ENCODE measurements around the gene PPP1R11. TPM values are rescaled to one million over a fixed set of nuclear protein-coding genes. Genes with fewer than 3 reads are reported as not detected.
"Not testable (repeated sequence)": the region's sequence is repeated elsewhere in the genome, so short reads cannot be mapped to it uniquely, and the experiment has no call there.

PPP1R11 gene
- total and polyA plus RNA-seq, 2 donors: 32.8 to 50.5 TPM

- H3K27me3 ChIP-seq (ENCODE audit: control insufficient read depth in 2 of 2, insufficient read depth in 1 of 2, low read length in 1 of 2); H3K9me3 ChIP-seq (ENCODE audit: control insufficient read depth in 2 of 2, insufficient read depth in 1 of 2, low read length in 1 of 2); H3K27ac ChIP-seq (ENCODE audit: low read depth in 1 of 2, low read length in 1 of 2); DNase-seq (ENCODE audit: low read depth in 6 of 9, low spot score in 9 of 9); H3K4me3 ChIP-seq (ENCODE audit: low read length in 2 of 2); H3K36me3 ChIP-seq (ENCODE audit: control insufficient read depth in 2 of 2, insufficient read depth in 2 of 2, low read length in 1 of 2); H3K4me1 ChIP-seq (ENCODE audit: control insufficient read depth in 2 of 2, insufficient read depth in 2 of 2, low read length in 2 of 2): not testable (repeated sequence)
- 98% methylated on average over 5 of the region's 5 CpGs for WGBS
These were observed 33.6 kb upstream of the PPP1R11 start for GRCh38 chr6:30033440-30033839.

GRCh38 chr6:30035784-30036183 is 31.2 kb upstream of the PPP1R11 start:
- no peak overlapping the region for H3K27ac ChIP-seq (ENCODE audit: low read depth in 1 of 2, low read length in 1 of 2)
- H3K4me3 ChIP-seq (ENCODE audit: low read length in 2 of 2): no peak overlapping the region
- no peaks in the 10 kb centered on the region for H3K27me3 ChIP-seq (ENCODE audit: control insufficient read depth in 2 of 2, insufficient read depth in 1 of 2, low read length in 1 of 2)
- no peak for DNase-seq (ENCODE audit: low read depth in 6 of 9, low spot score in 9 of 9)
- peaks cover 0 to 3% of the 10 kb centered on the region in 2 donors for H3K36me3 ChIP-seq (ENCODE audit: control insufficient read depth in 2 of 2, insufficient read depth in 2 of 2, low read length in 1 of 2)
- no peaks in the 10 kb centered on the region for H3K4me1 ChIP-seq (ENCODE audit: control insufficient read depth in 2 of 2, insufficient read depth in 2 of 2, low read length in 2 of 2)
- 98% methylated on average over 1 of the region's 1 CpG for WGBS
- no peaks in the 10 kb centered on the region for H3K9me3 ChIP-seq (ENCODE audit: control insufficient read depth in 2 of 2, insufficient read depth in 1 of 2, low read length in 1 of 2)

- H3K36me3 ChIP-seq (ENCODE audit: control insufficient read depth in 2 of 2, insufficient read depth in 2 of 2, low read length in 1 of 2): peaks cover 0 to 3% of the 10 kb centered on the region in 2 donors
- no peaks in the 10 kb centered on the region for H3K4me1 ChIP-seq (ENCODE audit: control insufficient read depth in 2 of 2, insufficient read depth in 2 of 2, low read length in 2 of 2)
- peak in 2 of 9 donors; percentile 5 to 19 for DNase-seq (ENCODE audit: low read depth in 6 of 9, low spot score in 9 of 9)
- H3K4me3 ChIP-seq (ENCODE audit: low read length in 2 of 2): no peak overlapping the region
- 77% methylated on average over 4 of the region's 4 CpGs for WGBS
- H3K27ac ChIP-seq (ENCODE audit: low read depth in 1 of 2, low read length in 1 of 2): no peak overlapping the region
- H3K9me3 ChIP-seq (ENCODE audit: control insufficient read depth in 2 of 2, insufficient read depth in 1 of 2, low read length in 1 of 2): no peaks in the 10 kb centered on the region
- no peaks in the 10 kb centered on the region for H3K27me3 ChIP-seq (ENCODE audit: control insufficient read depth in 2 of 2, insufficient read depth in 1 of 2, low read length in 1 of 2)
These were observed 29.7 kb upstream of the PPP1R11 start for GRCh38 chr6:30037182-30037788.

- Histone ChIP-seq H3K9me3 (ENCODE audit: control insufficient read depth in 2 of 2, insufficient read depth in 1 of 2, low read length in 1 of 2) (no peaks in the 10 kb centered on the region), H3K36me3 (ENCODE audit: control insufficient read depth in 2 of 2, insufficient read depth in 2 of 2, low read length in 1 of 2) (no peaks in the 10 kb centered on the region), H3K27me3 (ENCODE audit: control insufficient read depth in 2 of 2, insufficient read depth in 1 of 2, low read length in 1 of 2) (no peaks in the 10 kb centered on the region), H3K27ac (ENCODE audit: low read depth in 1 of 2, low read length in 1 of 2) (no peak overlapping the region), H3K4me3 (ENCODE audit: low read length in 2 of 2) (no peak overlapping the region), H3K4me1 (ENCODE audit: control insufficient read depth in 2 of 2, insufficient read depth in 2 of 2, low read length in 2 of 2) (no peaks in the 10 kb centered on the region)
- over 99% methylated on average over 6 of the region's 6 CpGs for WGBS
- no peak for DNase-seq (ENCODE audit: low read depth in 6 of 9, low spot score in 9 of 9)
These were observed 25.8 kb upstream of the PPP1R11 start for GRCh38 chr6:30041221-30041620.

- Histone ChIP-seq H3K36me3 (ENCODE audit: control insufficient read depth in 2 of 2, insufficient read depth in 2 of 2, low read length in 1 of 2) (no peaks in the 10 kb centered on the region), H3K4me3 (ENCODE audit: low read length in 2 of 2) (no peak overlapping the region), H3K27ac (ENCODE audit: low read depth in 1 of 2, low read length in 1 of 2) (no peak overlapping the region), H3K27me3 (ENCODE audit: control insufficient read depth in 2 of 2, insufficient read depth in 1 of 2, low read length in 1 of 2) (no peaks in the 10 kb centered on the region), H3K4me1 (ENCODE audit: control insufficient read depth in 2 of 2, insufficient read depth in 2 of 2, low read length in 2 of 2) (no peaks in the 10 kb centered on the region), H3K9me3 (ENCODE audit: control insufficient read depth in 2 of 2, insufficient read depth in 1 of 2, low read length in 1 of 2) (no peaks in the 10 kb centered on the region)
- WGBS: 95% methylated on average over 4 of the region's 4 CpGs
- no peak for DNase-seq (ENCODE audit: low read depth in 6 of 9, low spot score in 9 of 9)
These were observed 25.2 kb upstream of the PPP1R11 start for GRCh38 chr6:30041821-30042220.

GRCh38 chr6:30042476-30042875 is 24.5 kb upstream of the PPP1R11 start:
- no peaks in the 10 kb centered on the region for H3K27me3 ChIP-seq (ENCODE audit: control insufficient read depth in 2 of 2, insufficient read depth in 1 of 2, low read length in 1 of 2)
- H3K36me3 ChIP-seq (ENCODE audit: control insufficient read depth in 2 of 2, insufficient read depth in 2 of 2, low read length in 1 of 2): no peaks in the 10 kb centered on the region
- no peaks in the 10 kb centered on the region for H3K9me3 ChIP-seq (ENCODE audit: control insufficient read depth in 2 of 2, insufficient read depth in 1 of 2, low read length in 1 of 2)
- H3K27ac ChIP-seq (ENCODE audit: low read depth in 1 of 2, low read length in 1 of 2): no peak overlapping the region
- no peak for DNase-seq (ENCODE audit: low read depth in 6 of 9, low spot score in 9 of 9)
- 100% methylated on average over 1 of the region's 1 CpG for WGBS
- no peaks in the 10 kb centered on the region for H3K4me1 ChIP-seq (ENCODE audit: control insufficient read depth in 2 of 2, insufficient read depth in 2 of 2, low read length in 2 of 2)
- no peak overlapping the region for H3K4me3 ChIP-seq (ENCODE audit: low read length in 2 of 2)

- Histone ChIP-seq H3K27ac (ENCODE audit: low read depth in 1 of 2, low read length in 1 of 2) (no peak overlapping the region), H3K4me1 (ENCODE audit: control insufficient read depth in 2 of 2, insufficient read depth in 2 of 2, low read length in 2 of 2) (no peaks in the 10 kb centered on the region), H3K9me3 (ENCODE audit: control insufficient read depth in 2 of 2, insufficient read depth in 1 of 2, low read length in 1 of 2) (no peaks in the 10 kb centered on the region), H3K4me3 (ENCODE audit: low read length in 2 of 2) (no peak overlapping the region), H3K27me3 (ENCODE audit: control insufficient read depth in 2 of 2, insufficient read depth in 1 of 2, low read length in 1 of 2) (no peaks in the 10 kb centered on the region), H3K36me3 (ENCODE audit: control insufficient read depth in 2 of 2, insufficient read depth in 2 of 2, low read length in 1 of 2) (no peaks in the 10 kb centered on the region)
- DNase-seq (ENCODE audit: low read depth in 6 of 9, low spot score in 9 of 9): no peak
- 89% methylated on average over 1 of the region's 1 CpG for WGBS
These were observed 24.1 kb upstream of the PPP1R11 start for GRCh38 chr6:30042914-30043313.

GRCh38 chr6:30043744-30044143 is 23.3 kb upstream of the PPP1R11 start:
- no peaks in the 10 kb centered on the region for H3K27me3 ChIP-seq (ENCODE audit: control insufficient read depth in 2 of 2, insufficient read depth in 1 of 2, low read length in 1 of 2)
- DNase-seq (ENCODE audit: low read depth in 6 of 9, low spot score in 9 of 9): no peak
- H3K27ac ChIP-seq (ENCODE audit: low read depth in 1 of 2, low read length in 1 of 2): no peak overlapping the region
- no peaks in the 10 kb centered on the region for H3K4me1 ChIP-seq (ENCODE audit: control insufficient read depth in 2 of 2, insufficient read depth in 2 of 2, low read length in 2 of 2)
- 97% methylated on average over 2 of the region's 2 CpGs for WGBS
- H3K4me3 ChIP-seq (ENCODE audit: low read length in 2 of 2): no peak overlapping the region
- H3K9me3 ChIP-seq (ENCODE audit: control insufficient read depth in 2 of 2, insufficient read depth in 1 of 2, low read length in 1 of 2): no peaks in the 10 kb centered on the region
- no peaks in the 10 kb centered on the region for H3K36me3 ChIP-seq (ENCODE audit: control insufficient read depth in 2 of 2, insufficient read depth in 2 of 2, low read length in 1 of 2)

GRCh38 chr6:30044630-30045029 is 22.4 kb upstream of the PPP1R11 start:
- WGBS: 97% methylated on average over 2 of the region's 2 CpGs
- Histone ChIP-seq H3K9me3 (ENCODE audit: control insufficient read depth in 2 of 2, insufficient read depth in 1 of 2, low read length in 1 of 2) (no peaks in the 10 kb centered on the region), H3K36me3 (ENCODE audit: control insufficient read depth in 2 of 2, insufficient read depth in 2 of 2, low read length in 1 of 2) (no peaks in the 10 kb centered on the region), H3K4me1 (ENCODE audit: control insufficient read depth in 2 of 2, insufficient read depth in 2 of 2, low read length in 2 of 2) (no peaks in the 10 kb centered on the region), H3K27me3 (ENCODE audit: control insufficient read depth in 2 of 2, insufficient read depth in 1 of 2, low read length in 1 of 2) (no peaks in the 10 kb centered on the region), H3K27ac (ENCODE audit: low read depth in 1 of 2, low read length in 1 of 2) (no peak overlapping the region), H3K4me3 (ENCODE audit: low read length in 2 of 2) (no peak overlapping the region)
- no peak for DNase-seq (ENCODE audit: low read depth in 6 of 9, low spot score in 9 of 9)

GRCh38 chr6:30047220-30047619 is 19.8 kb upstream of the PPP1R11 start:
- H3K27me3 ChIP-seq (ENCODE audit: control insufficient read depth in 2 of 2, insufficient read depth in 1 of 2, low read length in 1 of 2): no peaks in the 10 kb centered on the region
- no peak overlapping the region for H3K27ac ChIP-seq (ENCODE audit: low read depth in 1 of 2, low read length in 1 of 2)
- no peak for DNase-seq (ENCODE audit: low read depth in 6 of 9, low spot score in 9 of 9)
- H3K4me3 ChIP-seq (ENCODE audit: low read length in 2 of 2): no peak overlapping the region
- no peaks in the 10 kb centered on the region for H3K4me1 ChIP-seq (ENCODE audit: control insufficient read depth in 2 of 2, insufficient read depth in 2 of 2, low read length in 2 of 2)
- WGBS: 85% methylated on average over 2 of the region's 2 CpGs
- H3K36me3 ChIP-seq (ENCODE audit: control insufficient read depth in 2 of 2, insufficient read depth in 2 of 2, low read length in 1 of 2): no peaks in the 10 kb centered on the region
- no peaks in the 10 kb centered on the region for H3K9me3 ChIP-seq (ENCODE audit: control insufficient read depth in 2 of 2, insufficient read depth in 1 of 2, low read length in 1 of 2)
